ENCODE measurements around the gene SND1.
"Not testable (repeated sequence)": the region's sequence is repeated elsewhere in the genome, so short reads cannot be mapped to it uniquely, and the experiment has no call there.

The SND1 gene

GRCh38 chr7:127810696-127811660, 159.0 kb downstream of the SND1 start:
- no peak for DNase-seq

GRCh38 chr7:127812540-127812939, 160.5 kb downstream of the SND1 start:
- DNase-seq: peak; percentile 70

GRCh38 chr7:127813991-127814541, 162.1 kb downstream of the SND1 start:
- no peak for DNase-seq

GRCh38 chr7:127815631-127816145, 163.7 kb downstream of the SND1 start:
- DNase-seq: no peak

GRCh38 chr7:127816354-127817190, 164.6 kb downstream of the SND1 start:
- DNase-seq: no peak

- DNase-seq: no peak
These were observed 165.5 kb downstream of the SND1 start for GRCh38 chr7:127817466-127817865.

- no peak for DNase-seq
These were observed 166.3 kb downstream of the SND1 start for GRCh38 chr7:127818306-127818705.

- DNase-seq: no peak
These were observed 168.2 kb downstream of the SND1 start for GRCh38 chr7:127819975-127820731.

- no peak for DNase-seq
These were observed 168.7 kb downstream of the SND1 start for GRCh38 chr7:127820732-127821085.

GRCh38 chr7:127821146-127821545, 169.2 kb downstream of the SND1 start:
- no peak for DNase-seq

GRCh38 chr7:127822822-127823508, 171.0 kb downstream of the SND1 start:
- no peak for DNase-seq

GRCh38 chr7:127824682-127825081, 172.7 kb downstream of the SND1 start:
- DNase-seq: no peak

GRCh38 chr7:127828843-127829500, 177.0 kb downstream of the SND1 start:
- DNase-seq: no peak

GRCh38 chr7:127831318-127832219, 179.6 kb downstream of the SND1 start:
- no peak for DNase-seq

GRCh38 chr7:127832592-127832991, 180.6 kb downstream of the SND1 start:
- DNase-seq: no peak

GRCh38 chr7:127833641-127834040, 181.6 kb downstream of the SND1 start:
- no peak for DNase-seq

- no peak for DNase-seq
These were observed 183.7 kb downstream of the SND1 start for GRCh38 chr7:127835679-127836078.

- not testable (repeated sequence) for DNase-seq
These were observed 185.9 kb downstream of the SND1 start for GRCh38 chr7:127837816-127838410.

- DNase-seq: no peak
These were observed 186.9 kb downstream of the SND1 start for GRCh38 chr7:127838816-127839415.
